HEK293T (cell line): Measurements from ENCODE around the gene NFASC.

Experiments used
- CTCF ChIA-PET: fragments of 350-600 bp; formaldehyde crosslinking; extraction: SDS; loops from one replicate; lab custom pipeline; 2021; ENCODE audit warnings: antibody characterized with exemption, inconsistent platforms; lab: Yijun Ruan, JAX
- POLR2A ChIA-PET: fragments of 350-600 bp; formaldehyde crosslinking; extraction: SDS; loops from one replicate; lab custom pipeline; 2020; ENCODE audit warnings: antibody characterized with exemption, inconsistent platforms; lab: Yijun Ruan, JAX
- DNase-seq: peaks from one replicate; pipeline ENCODE4 v3.0.0; 2012; ENCODE audit warnings: mixed read lengths; ENCODE audit errors: extremely low spot score
- ARNT ChIP-seq: fragments of 450-650 bp; IDR thresholded peaks from 2 replicates; pipeline ENCODE4 v1.6.1; 2017; ENCODE audit warnings: mild to moderate bottlenecking
- BHLHE40 ChIP-seq: fragments of 450-650 bp; IDR thresholded peaks from 2 replicates; pipeline ENCODE4 v1.6.1; 2016; ENCODE audit warnings: mild to moderate bottlenecking, moderate library complexity, borderline replicate concordance
- CTBP1 ChIP-seq: fragments of 450-650 bp; IDR thresholded peaks from 2 replicates; pipeline ENCODE4 v1.6.1; 2016; ENCODE audit warnings: borderline replicate concordance
- ELF4 ChIP-seq: fragments of 450-650 bp; IDR thresholded peaks from 2 replicates; pipeline ENCODE4 v1.6.1; 2017; ENCODE audit warnings: antibody characterized with exemption
- FOXA1 ChIP-seq: fragments of 450-650 bp; IDR thresholded peaks from 2 replicates; pipeline ENCODE4 v1.6.1; 2016; ENCODE audit warnings: mild to moderate bottlenecking
- FOXK2 ChIP-seq: fragments of 450-650 bp; IDR thresholded peaks from 2 replicates; pipeline ENCODE4 v1.6.1; 2016; ENCODE audit warnings: mild to moderate bottlenecking
- FOXM1 ChIP-seq: fragments of 450-650 bp; IDR thresholded peaks from 2 replicates; pipeline ENCODE4 v1.6.1; 2017; ENCODE audit warnings: mild to moderate bottlenecking, borderline replicate concordance
- HDGF ChIP-seq: fragments of 450-650 bp; IDR thresholded peaks from 2 replicates; pipeline ENCODE4 v1.6.1; 2017; ENCODE audit warnings: antibody characterized with exemption, borderline replicate concordance
- L3MBTL2 ChIP-seq: fragments of 450-650 bp; conservative IDR thresholded peaks from 2 replicates; pipeline ENCODE4 v1.6.1; 2016; ENCODE audit warnings: mild to moderate bottlenecking
- LEF1 ChIP-seq: fragments of 450-650 bp; IDR thresholded peaks from 2 replicates; pipeline ENCODE4 v1.6.1; 2017; ENCODE audit warnings: mild to moderate bottlenecking, borderline replicate concordance
- NFRKB ChIP-seq: fragments of 450-650 bp; IDR thresholded peaks from 2 replicates; pipeline ENCODE4 v1.6.1; 2016; ENCODE audit warnings: mild to moderate bottlenecking, moderate library complexity
- PKNOX1 ChIP-seq: fragments of 450-650 bp; IDR thresholded peaks from 2 replicates; pipeline ENCODE4 v1.6.1; 2016
- SP1 ChIP-seq: fragments of 450-650 bp; IDR thresholded peaks from 2 replicates; pipeline ENCODE4 v1.6.1; 2017
- SUZ12 ChIP-seq: fragments of 450-650 bp; IDR thresholded peaks from 2 replicates; pipeline ENCODE4 v1.6.1; 2016; ENCODE audit warnings: mild to moderate bottlenecking
- TARDBP ChIP-seq: fragments of 450-650 bp; IDR thresholded peaks from 2 replicates; pipeline ENCODE4 v1.6.1; 2016
- ZNF384 ChIP-seq: fragments of 450-650 bp; IDR thresholded peaks from 2 replicates; pipeline ENCODE4 v1.6.1; 2016

NFASC gene

GRCh38 chr1:204929487-204930154, 59.0 kb downstream of the NFASC start:
- CTCF ChIA-PET = no interaction called here
- no peak for DNase-seq

GRCh38 chr1:204930155-204930523, 59.5 kb downstream of the NFASC start:
- ChIA-PET POLR2A (no interaction called here), CTCF (no interaction called here)
- no peak for TF ChIP-seq FOXA1
- TF ChIP-seq PKNOX1 = no peak
- no peak for TF ChIP-seq BHLHE40
- TF ChIP-seq TARDBP = no peak
- no peak for TF ChIP-seq L3MBTL2
- no peak for TF ChIP-seq FOXK2
- no peak for TF ChIP-seq FOXM1
- TF ChIP-seq SP1 = no peak
- no peak for TF ChIP-seq ARNT
- no peak for TF ChIP-seq HDGF
- TF ChIP-seq ZNF384 = no peak
- TF ChIP-seq SUZ12 = no peak
- no peak for TF ChIP-seq LEF1
- no peak for TF ChIP-seq ELF4
- TF ChIP-seq CTBP1 = no peak
- no peak for TF ChIP-seq NFRKB
- DNase-seq = no peak

More at GRCh38 chr1:204929487-204930154, 59.0 kb downstream of the NFASC start:
- TF ChIP-seq NFRKB = no peak
- TF ChIP-seq FOXM1 = no peak
- no peak for TF ChIP-seq LEF1
- TF ChIP-seq BHLHE40 = no peak
- TF ChIP-seq PKNOX1 = no peak
- POLR2A ChIA-PET = no interaction called here

- ChIA-PET POLR2A (interaction anchor here (0.6 kb wide), 1 partner anchor 76 kb away, joined by 3 read pairs; no protein-coding TSS in a partner anchor), CTCF (interaction anchor here (0.6 kb wide), 2 partner anchors 40 to 154 kb away, joined by 3 to 6 read pairs; no protein-coding TSS in a partner anchor)
- TF ChIP-seq FOXK2 = no peak
- TF ChIP-seq CTBP1 = no peak
- no peak for TF ChIP-seq PKNOX1
- no peak for TF ChIP-seq ARNT
- no peak for TF ChIP-seq ELF4
- no peak for TF ChIP-seq BHLHE40
- TF ChIP-seq FOXA1 = no peak
- TF ChIP-seq LEF1 = no peak
- TF ChIP-seq ZNF384 = no peak
- TF ChIP-seq SUZ12 = no peak
- no peak for TF ChIP-seq HDGF
- no peak for TF ChIP-seq L3MBTL2
- no peak for TF ChIP-seq SP1
- no peak for DNase-seq
Observed at GRCh38 chr1:204931313-204931712, 60.7 kb downstream of the NFASC start.

GRCh38 chr1:204931768-204932572, 61.3 kb downstream of the NFASC start:
- TF ChIP-seq ELF4 = no peak
- TF ChIP-seq TARDBP = no peak
- TF ChIP-seq SP1 = no peak
- TF ChIP-seq L3MBTL2 = no peak
- no peak for TF ChIP-seq CTBP1
- TF ChIP-seq ARNT = no peak
- ChIA-PET POLR2A (no interaction called here), CTCF (no interaction called here)
- no peak for DNase-seq

- POLR2A ChIA-PET = no interaction called here
- CTCF ChIA-PET = no interaction called here
- TF ChIP-seq FOXA1 (no peak), L3MBTL2 (no peak), LEF1 (no peak), ELF4 (no peak), SUZ12 (no peak), TARDBP (no peak), PKNOX1 (no peak), SP1 (no peak), BHLHE40 (no peak), ARNT (no peak), FOXK2 (no peak), NFRKB (no peak), ZNF384 (no peak), FOXM1 (no peak), CTBP1 (no peak), HDGF (no peak)
- DNase-seq = no peak
Observed at GRCh38 chr1:204932573-204932909, 61.9 kb downstream of the NFASC start.
